Fibroblast of lung (primary cell): ENCODE results near the gene ARMH3. TPM values are rescaled to one million over a fixed set of nuclear protein-coding genes. Genes with fewer than 3 reads are reported as not detected.

ENCODE experiments used
- DNase-seq, 2 donors: peaks; one replicate each; pipeline versions ENCODE4 v3.0.0 to v3.0.0-alpha.2; 2010; ENCODE audit warnings: low read depth in 2 of 2
- H2AFZ ChIP-seq: 2 replicates; pipeline ENCODE4 v1.5.1; 2012; ENCODE audit warnings: low read length, control low read depth, inconsistent platforms
- H3K27ac ChIP-seq: 2 replicates; pipeline ENCODE4 v1.5.1; 2011; ENCODE audit warnings: low read length, control low read depth; ENCODE audit not compliant: insufficient read depth
- H3K27me3 ChIP-seq: 2 replicates; pipeline ENCODE4 v1.5.1; 2011; ENCODE audit warnings: mild to moderate bottlenecking, low read length; ENCODE audit not compliant: control insufficient read depth, insufficient read depth
- H3K36me3 ChIP-seq: 2 replicates; pipeline ENCODE4 v1.5.1; 2011; ENCODE audit warnings: low read length; ENCODE audit not compliant: control insufficient read depth, insufficient read depth
- H3K4me1 ChIP-seq: 2 replicates; pipeline ENCODE4 v1.5.1; 2011; ENCODE audit warnings: low read length; ENCODE audit not compliant: control insufficient read depth, insufficient read depth; ENCODE audit errors: extremely low read depth
- H3K4me2 ChIP-seq: 2 replicates; pipeline ENCODE4 v1.5.1; 2011; ENCODE audit warnings: low read length, control low read depth; ENCODE audit not compliant: insufficient read depth; ENCODE audit errors: extremely low read depth
- H3K4me3 ChIP-seq, 4 experiments: fragments of 200-600 bp in 1 of 4; sonication (generic) in 1 of 4; replicated peaks in 1 of 4; 2 replicates each; pipeline ENCODE4 v1.5.1; 2011 to 2016; ENCODE audit warnings: low read length in 4 of 4, low read depth in 3 of 4, mild to moderate bottlenecking in 3 of 4, control low read depth in 2 of 4, inconsistent platforms in 1 of 4, mixed read lengths in 1 of 4; ENCODE audit not compliant: insufficient read depth in 1 of 4; ENCODE audit errors: control extremely low read depth in 1 of 4
- H3K79me2 ChIP-seq: 2 replicates; pipeline ENCODE4 v1.5.1; 2012; ENCODE audit warnings: mild to moderate bottlenecking, low read length, inconsistent platforms; ENCODE audit not compliant: control insufficient read depth, insufficient read depth
- H3K9ac ChIP-seq: 2 replicates; pipeline ENCODE4 v1.5.1; 2011; ENCODE audit warnings: mild to moderate bottlenecking, low read length, control low read depth; ENCODE audit not compliant: insufficient read depth
- H3K9me3 ChIP-seq: 2 replicates; pipeline ENCODE4 v1.5.1; 2012; ENCODE audit warnings: low read depth, low read length; ENCODE audit not compliant: control insufficient read depth, insufficient read depth
- H4K20me1 ChIP-seq: 2 replicates; pipeline ENCODE4 v1.5.1; 2011; ENCODE audit warnings: low read length; ENCODE audit not compliant: control insufficient read depth, insufficient read depth; ENCODE audit errors: extremely low read depth
- EZH2 ChIP-seq: IDR thresholded peaks from 2 replicates; pipeline ENCODE4 v1.5.1; 2012; ENCODE audit warnings: low read length, control low read depth, mild to moderate bottlenecking; ENCODE audit errors: missing control alignments
- polyA plus RNA-seq, 2 donors: library from polyadenylated mRNA; depleted of rRNA in 1 of 2; stranded (reverse) in 1 of 2; unstranded in 1 of 2; fragments of >200 nt; gene quantifications; 2 replicates each; pipeline ENCODE4 v1.2.1, GENCODE V29; 2011 to 2012; ENCODE audit warnings: missing spikeins in 1 of 2
- total RNA-seq: library from RNA; depleted of rRNA; stranded (reverse); fragments of >200 nt; gene quantifications from 2 replicates; pipeline ENCODE4 v1.2.1, GENCODE V29; 2014
- TF ChIP-seq, protein P1 (sequence below), 2 donors: IDR thresholded peaks in 1 of 2; conservative IDR thresholded peaks in 1 of 2; 1 replicate in 1 of 2; 2 replicates in 1 of 2; pipeline ENCODE4 v1.5.1; 2011 to 2012; ENCODE audit warnings: low read length in 2 of 2, control low read depth in 1 of 2, inconsistent platforms in 1 of 2, low read depth in 1 of 2, mild to moderate bottlenecking in 1 of 2

The ARMH3 gene
- total and polyA plus RNA-seq, 2 donors (not counting 1 experiment from before 2014, with no cell fraction given), result 14.5 to 16.4 TPM

DNA sequence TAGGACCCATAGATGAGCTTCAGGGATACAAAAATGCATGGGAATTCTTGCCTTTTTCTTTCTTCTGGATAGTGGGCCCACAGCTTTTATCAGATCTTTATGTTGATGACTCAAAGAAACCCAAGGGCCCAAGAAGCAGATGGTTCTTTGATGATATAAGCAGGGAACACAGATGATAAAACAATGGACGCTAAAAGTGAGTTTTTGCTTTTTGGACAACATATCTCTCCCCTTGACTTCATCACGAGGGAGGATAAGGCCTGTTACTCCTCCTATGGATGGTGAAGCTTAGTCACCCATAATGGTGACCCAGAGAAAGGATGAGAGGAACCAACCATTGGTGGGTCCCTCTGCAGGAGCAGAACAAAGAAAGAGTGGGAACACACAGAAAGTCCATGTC is 231.2 kb downstream of the ARMH3 start:
- Histone ChIP-seq H3K4me1 (no peaks in the 10 kb centered on the region), H3K79me2 (no peaks in the 10 kb centered on the region), H3K27ac (no peak overlapping the region), H4K20me1 (no peaks in the 10 kb centered on the region), H3K4me2 (no peak overlapping the region), H2AFZ (no peak overlapping the region), H3K9ac (no peak overlapping the region), H3K9me3 (no peaks in the 10 kb centered on the region), H3K27me3 (no peaks in the 10 kb centered on the region), H3K36me3 (no peaks in the 10 kb centered on the region), H3K4me3 (no peak overlapping the region)
- TF ChIP-seq, protein P1, sequence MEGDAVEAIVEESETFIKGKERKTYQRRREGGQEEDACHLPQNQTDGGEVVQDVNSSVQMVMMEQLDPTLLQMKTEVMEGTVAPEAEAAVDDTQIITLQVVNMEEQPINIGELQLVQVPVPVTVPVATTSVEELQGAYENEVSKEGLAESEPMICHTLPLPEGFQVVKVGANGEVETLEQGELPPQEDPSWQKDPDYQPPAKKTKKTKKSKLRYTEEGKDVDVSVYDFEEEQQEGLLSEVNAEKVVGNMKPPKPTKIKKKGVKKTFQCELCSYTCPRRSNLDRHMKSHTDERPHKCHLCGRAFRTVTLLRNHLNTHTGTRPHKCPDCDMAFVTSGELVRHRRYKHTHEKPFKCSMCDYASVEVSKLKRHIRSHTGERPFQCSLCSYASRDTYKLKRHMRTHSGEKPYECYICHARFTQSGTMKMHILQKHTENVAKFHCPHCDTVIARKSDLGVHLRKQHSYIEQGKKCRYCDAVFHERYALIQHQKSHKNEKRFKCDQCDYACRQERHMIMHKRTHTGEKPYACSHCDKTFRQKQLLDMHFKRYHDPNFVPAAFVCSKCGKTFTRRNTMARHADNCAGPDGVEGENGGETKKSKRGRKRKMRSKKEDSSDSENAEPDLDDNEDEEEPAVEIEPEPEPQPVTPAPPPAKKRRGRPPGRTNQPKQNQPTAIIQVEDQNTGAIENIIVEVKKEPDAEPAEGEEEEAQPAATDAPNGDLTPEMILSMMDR (conservative IDR thresholded peaks at IDR 0.05 in 1 of 2, IDR thresholded peaks at IDR 0.05 in 1 of 2; ENCODE audit: low read depth in 1 of 2, low read length in 2 of 2), result no peak
- no peak for TF ChIP-seq EZH2
- no peak for DNase-seq

DNA sequence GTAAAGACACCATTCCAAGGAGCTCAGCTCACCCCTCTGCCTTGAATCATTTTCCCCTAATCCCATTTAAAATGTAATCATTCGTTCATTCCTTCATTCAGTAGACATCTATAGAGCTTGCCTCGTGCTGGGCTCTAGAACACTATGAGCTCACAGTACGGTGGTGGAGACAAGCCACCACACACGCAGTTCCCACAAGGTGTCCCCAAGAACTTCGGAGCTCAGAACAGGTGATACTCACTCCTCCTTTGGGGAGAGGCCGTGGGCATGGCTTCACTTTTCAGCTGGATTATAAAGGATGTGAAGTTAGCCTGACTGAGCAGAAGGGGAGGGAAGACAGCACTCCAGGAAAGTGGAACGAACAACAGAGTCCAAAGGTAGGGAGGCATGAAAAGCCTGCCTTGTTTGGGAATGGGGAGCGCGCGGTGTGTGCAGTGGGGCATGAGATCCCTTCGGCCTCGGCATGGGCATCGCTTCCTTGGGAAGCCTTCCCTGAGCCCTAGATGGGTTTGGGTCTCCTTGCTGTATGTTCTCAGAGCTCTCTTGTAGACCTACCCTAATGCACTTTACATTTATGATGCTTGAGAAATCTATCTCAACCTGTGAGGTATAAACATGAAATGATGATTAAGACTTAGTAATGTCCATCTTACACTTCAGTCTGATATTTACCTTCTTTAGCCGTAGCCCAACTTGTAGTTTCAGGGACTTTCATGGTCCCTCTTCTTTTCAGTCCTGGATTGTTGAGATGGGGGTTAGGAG is 236.9 kb downstream of the ARMH3 start:
- H3K36me3 ChIP-seq, result no peaks in the 10 kb centered on the region
- H2AFZ ChIP-seq, result peak overlapping the region; percentile 97
- peaks cover 42% of the 10 kb centered on the region for H3K79me2 ChIP-seq
- peak overlapping the region; percentile 98 for H3K27ac ChIP-seq
- peak overlapping the region; percentile 27 for H3K9ac ChIP-seq
- H3K4me2 ChIP-seq, result peak overlapping the region; percentile 99
- no peak for TF ChIP-seq EZH2
- TF ChIP-seq, protein P1 (conservative IDR thresholded peaks at IDR 0.05 in 1 of 2, IDR thresholded peaks at IDR 0.05 in 1 of 2; ENCODE audit: low read depth in 1 of 2, low read length in 2 of 2), result no peak
- no peaks in the 10 kb centered on the region for H3K27me3 ChIP-seq
- H3K9me3 ChIP-seq, result no peaks in the 10 kb centered on the region
- H4K20me1 ChIP-seq, result peaks cover 4% of the 10 kb centered on the region
- H3K4me1 ChIP-seq, result peaks cover 5% of the 10 kb centered on the region
- peak overlapping the region; percentile 64 to 98 (median 71) for H3K4me3 ChIP-seq
- DNase-seq, result no peak

DNA sequence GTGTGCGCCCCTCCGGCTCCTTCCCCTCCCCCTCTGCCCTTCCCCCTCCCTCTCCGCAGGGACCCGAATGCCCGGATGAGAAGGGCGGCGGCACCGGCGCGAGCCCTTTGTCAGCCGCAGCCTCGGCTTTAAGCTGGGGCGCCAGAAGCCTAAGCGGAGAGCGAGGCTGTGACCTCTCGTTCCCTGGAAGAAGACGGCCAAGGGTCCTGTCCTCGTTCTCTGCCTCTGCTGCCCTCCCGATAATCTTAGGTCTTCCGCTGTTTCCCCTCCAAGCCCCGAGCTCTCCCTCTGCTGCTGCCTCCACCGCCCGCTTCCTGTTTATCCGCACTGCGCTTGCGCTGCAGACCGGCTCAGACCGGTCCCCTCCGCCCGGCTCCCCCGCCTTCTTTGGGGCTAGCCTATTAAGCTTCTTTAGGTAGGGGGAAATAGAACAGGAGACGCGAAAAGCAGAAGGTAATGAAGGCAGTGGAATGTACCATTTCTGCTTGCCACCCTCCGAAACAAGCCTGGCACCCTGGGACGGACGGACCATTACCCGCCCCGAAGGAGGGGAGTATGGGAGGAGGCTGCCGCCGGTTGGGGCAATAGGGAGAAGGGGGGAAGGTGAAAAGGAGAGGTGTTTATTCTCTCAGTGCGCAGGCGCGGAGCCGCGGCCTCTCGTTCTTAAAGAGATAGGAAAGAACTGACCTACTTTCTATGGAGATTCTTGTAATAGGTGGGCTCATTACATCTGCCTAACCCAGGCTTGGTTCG is 237.7 kb downstream of the ARMH3 start, which contains the start of gene OGA:
Gene OGA, minus strand, starts transcription at position 326 of the 753 bp plus-strand sequence. CDS start 422 bp downstream, outside the sequence.
- Histone ChIP-seq H4K20me1 (peaks cover 9% of the 10 kb centered on the region), H3K9me3 (no peaks in the 10 kb centered on the region), H3K4me2 (peak within 1 kb of the TSS; percentile 99), H3K27me3 (no peaks in the 10 kb centered on the region), H3K27ac (peak within 1 kb of the TSS; percentile 98), H3K4me3 (peak within 1 kb of the TSS; percentile 64 to 99 (median 96)), H2AFZ (peak within 1 kb of the TSS; percentile 97), H3K79me2 (peaks cover 49% of the 10 kb centered on the region), H3K9ac (peak within 1 kb of the TSS; percentile 99), H3K36me3 (no peaks in the 10 kb centered on the region), H3K4me1 (peaks cover 10% of the 10 kb centered on the region)
- TF ChIP-seq EZH2, result no peak
- DNase-seq, result peak; percentile 100
